Activated naive CD4-positive, alpha-beta T cell treated with anti-CD3 and anti-CD28 coated beads for 36 hours (primary cell): ENCODE measurements around the gene SLC6A1. TPM values are rescaled to one million over a fixed set of nuclear protein-coding genes. Genes with fewer than 3 reads are reported as not detected.

Experiments
- CTCF ChIA-PET: fragments of 350-600 bp; sonication (Branson Sonifier 250); formaldehyde crosslinking; loops from one replicate; lab custom pipeline; 2021; ENCODE audit warnings: antibody characterized with exemption; lab: Charles Lee
- DNase-seq: peaks from one replicate; pipeline ENCODE4 v3.0.0-alpha.2; 2020
- H3K27ac Mint-ChIP-seq: one replicate; pipeline ENCODE4 v1.8.0; 2021; ENCODE audit warnings: mild to moderate bottlenecking, mixed read lengths
- H3K27me3 Mint-ChIP-seq: one replicate; pipeline ENCODE4 v1.8.0; 2021; ENCODE audit warnings: low read depth, mixed read lengths
- H3K36me3 Mint-ChIP-seq: one replicate; pipeline ENCODE4 v1.8.0; 2021; ENCODE audit warnings: low read depth, mixed read lengths
- H3K4me1 Mint-ChIP-seq: one replicate; pipeline ENCODE4 v1.8.0; 2021; ENCODE audit warnings: low read depth, mixed read lengths
- H3K4me3 Mint-ChIP-seq: one replicate; pipeline ENCODE4 v1.8.0; 2021; ENCODE audit warnings: mild to moderate bottlenecking, moderate library complexity, mixed read lengths
- H3K9me3 Mint-ChIP-seq: one replicate; pipeline ENCODE4 v1.8.0; 2021; ENCODE audit warnings: mixed read lengths
- intact Hi-C: fragments of 100-400 bp; cut with micrococcal nuclease; formaldehyde crosslinking; loops from one replicate; pipeline ENCODE4 v1.15.1; 2023
- total RNA-seq, 2 experiments: library from RNA; stranded (reverse); gene quantifications; one replicate each; pipeline ENCODE4 v1.2.3, GENCODE V29; 2021

SLC6A1 gene
- total RNA-seq, 2 experiments from 2014 or later: not detected

DNA sequence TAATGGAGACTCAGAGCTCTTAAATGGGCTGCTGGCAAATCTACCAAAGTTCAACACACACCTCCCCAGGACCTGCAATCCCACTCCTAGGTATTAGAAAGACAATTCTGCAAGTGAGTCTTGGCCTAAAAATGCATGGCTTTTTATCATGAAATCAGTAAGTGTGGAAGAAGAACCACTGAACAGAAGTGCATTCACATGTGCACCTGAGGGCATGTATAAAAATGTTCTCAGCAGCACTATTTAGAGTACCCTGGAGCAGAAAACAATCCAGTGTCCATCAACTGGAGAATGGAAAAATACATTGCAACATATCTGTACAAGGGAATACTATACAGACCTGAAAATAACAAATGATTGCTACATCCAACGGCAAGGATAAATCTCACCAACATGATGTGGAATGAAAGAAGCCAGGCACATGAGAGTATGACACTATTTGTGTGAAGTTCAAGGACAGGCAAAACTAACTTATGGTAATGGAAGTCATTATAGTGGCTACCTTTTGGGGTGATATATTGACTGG lies 8.1 kb upstream of the SLC6A1 start:
- H3K27ac Mint-ChIP-seq: no peak overlapping the region
- peaks cover 17% of the 10 kb centered on the region for H3K27me3 Mint-ChIP-seq
- CTCF ChIA-PET: no interaction called here
- no peak overlapping the region for H3K4me3 Mint-ChIP-seq
- no peak for DNase-seq
- no peaks in the 10 kb centered on the region for H3K4me1 Mint-ChIP-seq
- intact Hi-C loops: loop anchor here (5.0 kb wide), 1 partner anchor 37 kb away; no protein-coding TSS in a partner anchor
- no peaks in the 10 kb centered on the region for H3K36me3 Mint-ChIP-seq
- no peaks in the 10 kb centered on the region for H3K9me3 Mint-ChIP-seq

DNA sequence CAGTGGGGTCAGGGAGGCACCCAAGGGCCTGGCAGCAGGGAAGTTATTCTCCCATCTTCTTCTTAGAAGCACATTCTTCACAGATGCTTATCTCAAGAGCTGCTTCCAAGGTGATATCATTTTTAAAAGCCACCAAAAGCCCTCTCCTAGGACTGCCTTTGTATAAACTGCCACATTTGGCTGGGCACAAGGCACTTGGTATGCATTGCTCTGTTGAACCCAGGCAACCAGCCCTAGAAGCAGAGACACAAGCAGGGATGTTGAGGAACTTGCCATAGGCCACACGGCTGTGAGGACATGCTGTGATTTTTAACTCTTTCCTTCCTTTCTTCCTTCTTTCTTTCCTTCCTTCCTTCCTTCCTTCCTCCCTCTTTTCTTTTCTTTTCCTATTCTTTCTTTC lies 7.4 kb upstream of the SLC6A1 start:
- Mint-ChIP-seq H3K4me1 (no peaks in the 10 kb centered on the region), H3K4me3 (no peak overlapping the region), H3K27ac (no peak overlapping the region), H3K9me3 (no peaks in the 10 kb centered on the region), H3K36me3 (no peaks in the 10 kb centered on the region), H3K27me3 (peaks cover 20% of the 10 kb centered on the region)
- intact Hi-C loops: no loop called here
- no peak for DNase-seq
- CTCF ChIA-PET: no interaction called here

DNA sequence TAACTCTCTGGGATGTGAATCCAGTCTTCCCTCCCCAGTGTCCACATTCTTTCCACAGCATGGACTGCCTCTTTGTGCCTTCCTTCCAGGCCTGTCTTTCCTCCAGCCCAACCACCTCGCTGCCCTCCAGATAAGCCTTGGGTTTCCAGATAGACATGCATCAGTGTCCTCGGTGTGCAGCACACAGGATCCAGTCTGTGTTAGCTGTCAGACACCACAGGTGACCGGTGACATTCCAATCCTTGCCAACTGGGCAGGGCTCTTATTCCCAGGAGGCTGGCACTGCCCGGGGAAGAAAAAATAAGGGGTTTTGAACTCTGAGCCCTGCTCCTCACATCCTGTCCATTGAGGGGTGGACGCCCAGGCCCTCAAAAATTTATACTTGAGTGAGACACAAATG lies 6.0 kb upstream of the SLC6A1 start:
- intact Hi-C loops: no loop called here
- H3K36me3 Mint-ChIP-seq: no peaks in the 10 kb centered on the region
- H3K27me3 Mint-ChIP-seq: peaks cover 33% of the 10 kb centered on the region
- H3K27ac Mint-ChIP-seq: no peak overlapping the region
- DNase-seq: no peak
- no peaks in the 10 kb centered on the region for H3K9me3 Mint-ChIP-seq
- CTCF ChIA-PET: no interaction called here
- no peaks in the 10 kb centered on the region for H3K4me1 Mint-ChIP-seq
- no peak overlapping the region for H3K4me3 Mint-ChIP-seq

DNA sequence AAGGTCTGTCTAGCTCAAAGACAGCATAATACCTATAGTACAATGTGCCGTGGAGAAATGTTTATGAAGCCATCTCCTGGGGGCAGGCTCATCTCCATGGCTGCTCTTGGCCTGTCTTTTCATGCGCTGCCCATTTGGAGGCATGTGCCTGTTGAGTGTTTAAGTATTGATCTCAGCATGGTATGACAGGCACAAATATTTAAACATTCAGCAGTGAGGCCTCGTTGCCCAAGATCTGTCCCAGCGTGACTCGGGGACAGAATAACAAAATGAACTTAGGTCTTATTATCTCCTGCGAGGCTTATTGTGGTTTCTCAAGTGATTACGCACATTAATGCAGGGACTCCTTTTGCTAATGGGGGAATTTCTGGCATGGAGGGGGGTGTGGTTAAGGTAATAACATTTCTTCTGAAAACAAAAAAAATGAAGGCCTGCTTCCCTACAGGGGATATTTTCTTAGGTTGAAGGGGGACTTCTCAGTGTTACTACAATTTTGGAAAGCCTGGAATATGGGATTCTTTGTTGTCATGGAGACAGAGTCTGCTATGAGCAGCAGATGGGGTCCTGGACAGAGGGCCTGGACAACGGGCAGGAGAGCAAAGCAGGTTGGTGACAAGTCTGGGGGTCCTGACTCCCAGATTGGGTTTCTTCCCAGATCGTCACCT lies 4.4 kb upstream of the SLC6A1 start:
- Mint-ChIP-seq H3K36me3 (no peaks in the 10 kb centered on the region), H3K4me3 (no peak overlapping the region), H3K27me3 (peaks cover 34% of the 10 kb centered on the region), H3K9me3 (no peaks in the 10 kb centered on the region), H3K4me1 (peaks cover 4% of the 10 kb centered on the region), H3K27ac (no peak overlapping the region)
- no peak for DNase-seq
- CTCF ChIA-PET: interaction anchor here (1.9 kb wide), 1 partner anchor 42 kb away, joined by 5 read pairs; no protein-coding TSS in a partner anchor
- intact Hi-C loops: no loop called here

DNA sequence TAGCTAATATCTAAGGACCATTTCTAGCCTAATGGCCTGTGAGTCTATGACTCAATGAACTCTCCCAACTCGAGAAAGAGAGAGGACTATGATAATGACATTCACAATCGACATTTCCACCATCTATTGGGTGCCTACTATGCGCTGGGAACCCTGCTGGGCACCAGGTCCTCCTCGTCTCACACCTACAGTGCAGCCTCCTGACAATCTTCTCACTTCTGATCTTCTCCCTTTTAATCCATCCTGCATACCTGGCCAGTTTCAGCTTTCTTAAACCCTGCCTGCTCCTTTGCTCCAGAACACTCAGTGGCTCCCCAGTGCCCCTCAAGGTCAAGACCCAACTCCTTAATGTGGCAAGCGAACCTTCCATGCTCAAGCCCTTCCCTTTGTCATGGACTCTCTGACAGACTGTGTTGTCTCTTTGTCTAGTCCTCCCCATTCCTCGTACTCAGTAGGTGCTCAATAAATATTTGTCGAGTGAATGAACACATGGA lies 3.5 kb upstream of the SLC6A1 start:
- H3K4me1 Mint-ChIP-seq: peaks cover 4% of the 10 kb centered on the region
- no peak overlapping the region for H3K27ac Mint-ChIP-seq
- CTCF ChIA-PET: interaction anchor here (1.9 kb wide), 1 partner anchor 43 kb away, joined by 5 read pairs; no protein-coding TSS in a partner anchor
- no peaks in the 10 kb centered on the region for H3K9me3 Mint-ChIP-seq
- intact Hi-C loops: no loop called here
- no peaks in the 10 kb centered on the region for H3K36me3 Mint-ChIP-seq
- peaks cover 42% of the 10 kb centered on the region for H3K27me3 Mint-ChIP-seq
- H3K4me3 Mint-ChIP-seq: no peak overlapping the region
- no peak for DNase-seq

DNA sequence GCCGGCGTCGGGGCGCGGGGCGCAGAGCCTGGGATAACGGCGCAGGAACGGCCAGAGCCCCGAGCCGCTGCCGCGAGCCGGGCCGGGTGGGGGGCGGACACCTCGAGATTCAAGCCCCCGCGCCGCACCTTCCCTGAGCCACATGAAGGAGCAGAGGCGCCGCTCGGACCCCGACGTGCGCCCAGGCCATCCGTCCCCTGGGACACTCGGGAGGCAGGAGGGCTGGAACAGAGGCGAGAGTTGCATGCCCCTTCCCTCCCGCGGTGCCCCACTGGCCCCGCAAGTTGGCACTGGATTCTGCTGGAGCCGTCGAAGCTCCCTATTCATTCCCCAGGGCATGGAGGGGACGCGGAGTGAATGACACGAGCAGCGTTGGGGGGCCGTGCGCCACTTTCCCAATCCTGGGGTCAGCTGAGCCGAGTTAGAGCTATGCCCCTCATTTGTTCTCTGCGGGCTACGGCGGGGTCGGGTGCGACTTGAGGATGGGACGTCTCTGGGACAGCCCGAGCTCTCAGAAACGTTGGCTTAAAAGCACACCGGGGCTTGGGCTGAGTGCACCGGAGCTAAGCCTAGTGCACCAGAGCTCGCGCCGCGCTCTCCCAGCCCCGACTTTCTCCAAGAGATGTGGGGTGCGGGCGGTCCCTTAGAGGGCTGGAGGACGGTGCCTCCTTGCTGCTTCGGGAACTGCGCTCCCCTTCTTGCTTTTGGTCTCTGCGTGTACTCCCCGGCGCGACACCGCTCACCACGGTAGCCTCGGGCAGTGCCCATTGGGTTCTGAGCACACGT lies 588 bp downstream of the SLC6A1 start:
- no peaks in the 10 kb centered on the region for H3K9me3 Mint-ChIP-seq
- H3K27ac Mint-ChIP-seq: no peak overlapping the region
- peaks cover 63% of the 10 kb centered on the region for H3K27me3 Mint-ChIP-seq
- intact Hi-C loops: no loop called here
- CTCF ChIA-PET: no interaction called here
- H3K36me3 Mint-ChIP-seq: no peaks in the 10 kb centered on the region
- H3K4me1 Mint-ChIP-seq: peaks cover 4% of the 10 kb centered on the region
- DNase-seq: no peak
- H3K4me3 Mint-ChIP-seq: no peak overlapping the region

DNA sequence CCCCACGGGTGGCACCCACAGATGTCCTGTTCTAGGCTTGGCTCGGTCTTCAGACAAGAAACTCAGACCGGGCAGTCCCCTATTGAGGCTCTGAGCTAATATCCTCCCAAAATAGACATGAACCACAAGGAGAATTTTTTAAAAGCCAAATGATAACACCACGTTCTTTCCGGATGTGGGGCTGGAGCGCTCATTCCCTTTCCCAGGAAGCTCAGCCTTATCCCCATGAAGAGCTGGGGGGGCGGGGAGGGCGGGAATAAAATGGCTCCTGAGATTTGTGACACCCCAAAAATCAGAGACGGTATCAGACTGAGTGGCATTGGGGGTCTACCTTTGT lies 1.1 kb downstream of the SLC6A1 start:
- Mint-ChIP-seq H3K27me3 (peaks cover 65% of the 10 kb centered on the region), H3K36me3 (no peaks in the 10 kb centered on the region), H3K4me3 (no peak overlapping the region), H3K27ac (no peak overlapping the region), H3K4me1 (peaks cover 4% of the 10 kb centered on the region), H3K9me3 (no peaks in the 10 kb centered on the region)
- no peak for DNase-seq
- intact Hi-C loops: no loop called here
- CTCF ChIA-PET: no interaction called here

DNA sequence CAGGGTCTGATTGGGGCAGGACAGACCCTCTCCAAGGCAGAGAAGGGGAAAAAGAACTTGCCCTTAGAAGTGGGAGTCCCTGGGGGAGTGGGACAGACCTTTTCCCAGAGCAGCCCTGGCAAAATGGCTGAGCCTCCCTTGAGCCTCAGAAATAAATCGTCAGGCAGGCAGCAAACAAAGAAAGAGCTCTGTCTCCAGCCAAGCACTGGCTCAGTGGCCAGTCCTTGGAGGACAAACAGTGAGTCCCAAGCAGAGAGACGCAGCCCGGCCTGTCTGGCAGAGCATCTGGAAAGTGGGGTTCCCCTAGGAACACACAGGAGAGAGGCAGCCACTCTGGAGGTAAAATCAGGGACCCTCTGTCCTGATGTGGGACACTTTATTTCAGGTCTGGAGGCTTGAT lies 1.8 kb downstream of the SLC6A1 start:
- Mint-ChIP-seq H3K9me3 (no peaks in the 10 kb centered on the region), H3K36me3 (no peaks in the 10 kb centered on the region), H3K4me3 (no peak overlapping the region), H3K27ac (no peak overlapping the region), H3K4me1 (peaks cover 4% of the 10 kb centered on the region), H3K27me3 (peaks cover 61% of the 10 kb centered on the region)
- DNase-seq: no peak
- intact Hi-C loops: no loop called here
- CTCF ChIA-PET: no interaction called here

DNA sequence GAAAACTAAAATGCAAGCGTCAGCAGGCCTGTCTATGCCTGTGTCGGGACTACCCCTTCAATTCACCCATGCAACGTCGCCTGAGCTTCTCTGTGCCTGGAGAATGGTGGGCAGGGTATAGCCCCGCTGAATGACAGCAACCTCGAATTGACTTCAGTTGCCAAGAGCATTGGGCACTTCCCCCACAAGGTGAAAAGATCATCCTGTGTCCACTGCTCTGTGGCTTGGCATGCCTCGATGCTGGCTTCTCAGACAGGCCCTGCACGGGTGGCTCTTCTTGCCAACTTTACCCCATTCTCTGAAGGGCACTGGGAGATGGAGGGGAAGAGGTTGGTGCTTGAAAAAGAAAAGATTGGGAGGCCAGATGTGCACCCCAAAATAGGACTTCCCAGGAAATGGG lies 3.3 kb downstream of the SLC6A1 start:
- Mint-ChIP-seq H3K36me3 (no peaks in the 10 kb centered on the region), H3K9me3 (no peaks in the 10 kb centered on the region), H3K4me1 (peaks cover 4% of the 10 kb centered on the region), H3K4me3 (no peak overlapping the region), H3K27me3 (peaks cover 56% of the 10 kb centered on the region), H3K27ac (no peak overlapping the region)
- intact Hi-C loops: no loop called here
- CTCF ChIA-PET: no interaction called here
- no peak for DNase-seq

DNA sequence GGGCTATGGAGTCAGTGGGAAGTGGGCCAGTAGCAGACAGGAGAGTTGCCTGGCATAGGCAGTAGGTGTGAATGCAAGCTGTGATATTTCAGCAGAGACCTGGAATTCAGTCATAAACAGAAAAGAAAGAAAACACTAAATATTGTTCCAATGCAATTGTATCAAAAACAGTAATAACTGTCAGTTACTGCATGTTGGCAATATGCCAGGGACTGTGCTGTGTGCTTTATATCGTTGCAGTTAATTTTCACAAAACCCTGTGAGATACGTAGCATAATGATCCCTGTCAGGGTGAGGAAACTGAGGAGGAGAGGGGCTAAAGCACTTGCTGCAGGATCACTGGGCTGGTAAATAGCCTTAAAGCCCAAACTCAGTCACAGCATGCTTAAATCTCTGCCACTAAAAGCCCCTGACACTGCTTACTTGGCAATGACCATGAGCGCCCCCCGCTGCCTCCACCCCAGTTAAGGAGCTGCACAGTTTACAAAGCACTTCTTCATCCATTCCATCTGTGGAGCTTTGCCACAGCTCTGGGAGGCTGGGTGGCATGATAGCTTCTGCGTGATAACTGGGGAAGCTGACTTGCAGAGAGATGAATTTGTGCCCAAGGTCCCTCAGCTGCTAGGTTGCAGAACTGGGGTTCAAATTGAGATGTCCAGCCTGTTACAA lies 3.9 kb downstream of the SLC6A1 start:
- no peak for DNase-seq
- peaks cover 52% of the 10 kb centered on the region for H3K27me3 Mint-ChIP-seq
- H3K27ac Mint-ChIP-seq: no peak overlapping the region
- CTCF ChIA-PET: interaction anchor here (1.5 kb wide), 1 partner anchor 213 kb away, joined by 3 read pairs; no protein-coding TSS in a partner anchor
- peaks cover 4% of the 10 kb centered on the region for H3K4me1 Mint-ChIP-seq
- H3K9me3 Mint-ChIP-seq: no peaks in the 10 kb centered on the region
- no peaks in the 10 kb centered on the region for H3K36me3 Mint-ChIP-seq
- intact Hi-C loops: no loop called here
- H3K4me3 Mint-ChIP-seq: no peak overlapping the region

DNA sequence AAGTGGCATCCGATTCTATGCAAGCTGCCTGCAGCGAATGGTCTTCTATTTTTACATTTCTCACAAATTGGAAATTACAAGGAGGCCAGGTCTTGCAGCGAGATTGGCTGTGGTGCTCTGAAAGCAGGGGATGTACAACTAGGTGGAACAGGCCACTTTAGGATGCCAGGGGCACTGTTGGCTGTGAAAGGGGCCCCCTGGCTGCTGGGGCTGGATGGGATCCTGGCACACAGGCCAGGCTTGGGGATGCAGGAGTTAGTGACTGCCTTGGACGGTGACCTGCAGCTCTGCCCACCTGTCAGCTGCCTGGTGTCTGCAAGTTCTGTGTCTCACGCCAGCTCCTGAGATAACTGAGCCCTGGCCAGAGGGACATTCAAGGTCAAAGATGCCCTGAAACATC lies 4.6 kb downstream of the SLC6A1 start:
- Mint-ChIP-seq H3K4me3 (no peak overlapping the region), H3K9me3 (no peaks in the 10 kb centered on the region), H3K27me3 (peaks cover 44% of the 10 kb centered on the region), H3K4me1 (peaks cover under 1% of the 10 kb centered on the region), H3K27ac (no peak overlapping the region), H3K36me3 (no peaks in the 10 kb centered on the region)
- intact Hi-C loops: no loop called here
- no peak for DNase-seq
- CTCF ChIA-PET: interaction anchor here (1.5 kb wide), 1 partner anchor 214 kb away, joined by 3 read pairs; no protein-coding TSS in a partner anchor

DNA sequence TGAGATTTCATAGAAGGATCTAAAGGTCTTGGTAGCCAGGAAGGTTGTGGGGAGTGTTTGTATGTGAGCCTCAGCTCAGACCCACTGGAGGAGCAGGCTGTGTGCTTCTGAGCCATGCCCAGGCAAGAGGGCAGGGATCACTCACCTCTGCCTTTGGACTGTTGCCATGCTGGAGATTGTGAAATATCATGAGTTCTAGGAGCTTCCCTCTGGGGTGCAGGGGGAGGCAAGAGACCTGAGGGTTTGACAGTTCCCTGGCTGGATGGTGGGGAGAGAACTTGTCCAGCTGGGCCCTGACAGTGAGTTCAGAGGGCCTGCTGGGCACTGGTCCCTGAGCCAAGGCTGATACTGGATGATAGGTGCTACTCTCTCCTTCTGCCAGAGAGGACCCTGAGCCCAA lies 6.0 kb downstream of the SLC6A1 start:
- Mint-ChIP-seq H3K27ac (no peak overlapping the region), H3K4me3 (no peak overlapping the region), H3K4me1 (no peaks in the 10 kb centered on the region), H3K9me3 (no peaks in the 10 kb centered on the region), H3K27me3 (peaks cover 36% of the 10 kb centered on the region), H3K36me3 (no peaks in the 10 kb centered on the region)
- CTCF ChIA-PET: interaction anchor here (0.8 kb wide), 1 partner anchor 242 kb away, joined by 3 read pairs; no protein-coding TSS in a partner anchor
- no peak for DNase-seq
- intact Hi-C loops: no loop called here
